ENCODE data around the gene ATP9A.
"Not testable (repeated sequence)": the region's sequence is repeated elsewhere in the genome, so short reads cannot be mapped to it uniquely, and the experiment has no call there.

GRCh38 chr20:51568533-51568932, 199.7 kb downstream of the ATP9A start:
- TF ChIP-seq CTCF, POLR2A (IDR thresholded peaks at IDR 0.05): not testable (repeated sequence)

Data from right lobe of liver (tissue), 4 donors.